ENCODE data around the gene SOX18.

SOX18 gene

GRCh38 chr20:64055396-64055892, 6.0 kb upstream of the SOX18 start:
- H3K9me3 ChIP-seq (replicated peaks in 1 of 11) = no peaks in the 10 kb centered on the region
- no peak overlapping the region for H3K4me3 ChIP-seq
- peaks cover 43 to 81% (median 76%) of the 10 kb centered on the region in 10 experiments for H3K4me1 ChIP-seq
- no peak for TF ChIP-seq Cebpa-rat (IDR thresholded peaks at IDR 0.05)
- no peaks in the 10 kb centered on the region for H3K36me3 ChIP-seq
- peaks cover 27 to 51% (median 40%) of the 10 kb centered on the region in 11 experiments for H3K27me3 ChIP-seq
- peak overlapping the region; percentile 46 to 92 (median 81) for H3K4me2 ChIP-seq
- H3K27ac ChIP-seq = peak overlapping the region in 2 of 11 experiments; percentile 29 to 30; a peak in 2 of 22 replicates
- H3K9ac ChIP-seq = peak overlapping the region in 8 of 11 experiments; percentile 2 to 36 (median 21); a peak in 5 of 22 replicates
- peaks cover 0 to 6% (median 0%) of the 10 kb centered on the region in 11 experiments; a peak in 4 of 22 replicates for H4K20me1 ChIP-seq

DNA sequence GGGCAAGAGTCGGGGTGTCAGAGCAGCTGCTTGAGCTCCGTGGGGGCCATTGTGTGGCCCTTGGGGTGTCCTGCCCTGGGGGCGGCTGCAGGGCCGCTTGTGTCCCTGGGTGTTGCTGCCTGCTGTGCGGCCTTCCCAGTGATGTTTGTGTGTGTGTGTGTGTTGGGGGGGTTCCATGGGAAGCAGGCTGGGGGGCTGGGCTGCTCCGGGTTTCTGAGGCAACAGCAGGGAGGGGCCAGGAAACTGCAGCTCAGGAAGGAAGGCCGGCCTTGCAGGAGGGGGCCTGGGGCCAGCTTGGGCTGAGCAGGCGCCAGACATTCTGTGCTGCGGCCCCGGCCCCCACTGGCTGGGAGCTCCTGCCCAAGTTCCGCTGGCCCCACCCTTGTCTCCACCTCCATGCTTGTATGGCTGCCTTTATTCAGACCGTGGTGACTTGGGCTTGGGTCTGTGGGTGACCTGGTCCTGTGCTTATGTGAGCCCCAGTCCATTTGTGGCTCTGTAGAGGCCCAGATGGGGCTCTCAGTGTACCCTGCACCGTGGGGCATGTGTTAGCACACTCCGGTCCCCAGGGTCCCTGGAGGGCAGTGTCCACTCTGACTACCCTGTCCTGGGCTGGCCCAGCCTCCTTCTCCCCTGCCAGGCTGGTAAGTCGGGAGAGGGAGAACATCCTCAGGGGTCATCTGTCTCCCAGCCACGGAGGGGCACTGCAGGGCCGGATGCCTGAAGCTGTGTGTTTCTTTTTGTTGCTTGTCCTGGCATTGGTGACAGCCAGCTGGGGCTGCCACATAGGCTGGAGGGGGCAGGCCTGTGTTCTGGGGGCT, 4.6 kb upstream of the SOX18 start:
- Histone ChIP-seq H3K4me3 (peak overlapping the region in 3 of 10 experiments; percentile 6 to 55 (median 39); a peak in 5 of 20 replicates), H3K36me3 (no peaks in the 10 kb centered on the region), H3K4me2 (peak overlapping the region; percentile 62 to 92 (median 81)), H3K9ac (peak overlapping the region; percentile 20 to 65 (median 42); a peak in 19 of 22 replicates), H3K27me3 (peaks cover 39 to 65% (median 53%) of the 10 kb centered on the region in 11 experiments), H3K4me1 (peaks cover 47 to 90% (median 84%) of the 10 kb centered on the region in 10 experiments), H3K9me3 (replicated peaks in 1 of 11) (no peaks in the 10 kb centered on the region), H3K27ac (peak overlapping the region in 5 of 11 experiments; percentile 35 to 65 (median 41); a peak in 10 of 22 replicates), H4K20me1 (peaks cover 0 to 13% (median 0%) of the 10 kb centered on the region in 11 experiments; a peak in 4 of 22 replicates)
- no peak for TF ChIP-seq Cebpa-rat (IDR thresholded peaks at IDR 0.05)

GRCh38 chr20:64052987-64053840, 3.8 kb upstream of the SOX18 start:
- peaks cover 45 to 92% (median 84%) of the 10 kb centered on the region in 10 experiments for H3K4me1 ChIP-seq
- H3K9me3 ChIP-seq (replicated peaks in 1 of 11) = no peaks in the 10 kb centered on the region
- H3K36me3 ChIP-seq = no peaks in the 10 kb centered on the region
- H3K4me2 ChIP-seq = peak overlapping the region; percentile 62 to 92 (median 81); a peak in 21 of 22 replicates
- peaks cover 47 to 74% (median 61%) of the 10 kb centered on the region in 11 experiments for H3K27me3 ChIP-seq
- peaks cover 0 to 17% (median 4%) of the 10 kb centered on the region in 11 experiments; a peak in 11 of 22 replicates for H4K20me1 ChIP-seq
- H3K27ac ChIP-seq = peak overlapping the region in 2 of 11 experiments; percentile 36 to 65; a peak in 4 of 22 replicates
- H3K4me3 ChIP-seq = peak overlapping the region in 1 of 10 experiments; percentile 55; a peak in 1 of 20 replicates
- H3K9ac ChIP-seq = peak overlapping the region in 8 of 11 experiments; percentile 20 to 65 (median 44); a peak in 10 of 22 replicates
- no peak for TF ChIP-seq Cebpa-rat (IDR thresholded peaks at IDR 0.05)

DNA sequence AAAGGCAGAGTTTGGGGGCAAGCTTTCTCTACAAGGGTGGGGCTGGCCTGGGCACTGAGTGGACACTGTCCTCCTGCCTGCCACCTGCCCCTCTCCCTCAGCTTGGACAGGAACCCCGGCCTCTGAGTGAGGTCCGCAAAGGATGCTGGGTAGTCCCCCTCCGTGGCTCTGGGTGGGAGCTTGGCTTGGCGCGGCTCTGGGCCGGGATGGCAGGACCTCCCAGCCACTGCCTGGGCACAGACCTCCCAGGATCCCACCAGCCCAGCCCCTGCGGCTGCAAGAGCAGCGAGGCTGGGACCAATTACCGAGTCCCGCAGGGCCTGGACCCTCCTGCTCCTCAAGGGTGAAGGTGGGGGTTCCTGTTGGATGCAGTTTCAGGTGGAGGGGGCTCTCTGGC, 2.9 kb upstream of the SOX18 start:
- Histone ChIP-seq H3K4me1 (peaks cover 36 to 89% (median 80%) of the 10 kb centered on the region in 10 experiments), H3K27ac (no peak overlapping the region), H3K9ac (0 out of 22 replicates have a peak overlapping the region, but pooled peaks of 1 of the 11 experiments have one; percentile 29), H3K36me3 (no peaks in the 10 kb centered on the region), H3K4me2 (peak overlapping the region in 6 of 11 experiments; percentile 81 to 98 (median 88); a peak in 9 of 22 replicates), H4K20me1 (peaks cover 0 to 25% (median 6%) of the 10 kb centered on the region in 11 experiments; a peak in 10 of 22 replicates), H3K4me3 (no peak overlapping the region), H3K9me3 (replicated peaks in 1 of 11) (no peaks in the 10 kb centered on the region), H3K27me3 (peaks cover 55 to 82% (median 70%) of the 10 kb centered on the region in 11 experiments)
- TF ChIP-seq Cebpa-rat (IDR thresholded peaks at IDR 0.05) = no peak

DNA sequence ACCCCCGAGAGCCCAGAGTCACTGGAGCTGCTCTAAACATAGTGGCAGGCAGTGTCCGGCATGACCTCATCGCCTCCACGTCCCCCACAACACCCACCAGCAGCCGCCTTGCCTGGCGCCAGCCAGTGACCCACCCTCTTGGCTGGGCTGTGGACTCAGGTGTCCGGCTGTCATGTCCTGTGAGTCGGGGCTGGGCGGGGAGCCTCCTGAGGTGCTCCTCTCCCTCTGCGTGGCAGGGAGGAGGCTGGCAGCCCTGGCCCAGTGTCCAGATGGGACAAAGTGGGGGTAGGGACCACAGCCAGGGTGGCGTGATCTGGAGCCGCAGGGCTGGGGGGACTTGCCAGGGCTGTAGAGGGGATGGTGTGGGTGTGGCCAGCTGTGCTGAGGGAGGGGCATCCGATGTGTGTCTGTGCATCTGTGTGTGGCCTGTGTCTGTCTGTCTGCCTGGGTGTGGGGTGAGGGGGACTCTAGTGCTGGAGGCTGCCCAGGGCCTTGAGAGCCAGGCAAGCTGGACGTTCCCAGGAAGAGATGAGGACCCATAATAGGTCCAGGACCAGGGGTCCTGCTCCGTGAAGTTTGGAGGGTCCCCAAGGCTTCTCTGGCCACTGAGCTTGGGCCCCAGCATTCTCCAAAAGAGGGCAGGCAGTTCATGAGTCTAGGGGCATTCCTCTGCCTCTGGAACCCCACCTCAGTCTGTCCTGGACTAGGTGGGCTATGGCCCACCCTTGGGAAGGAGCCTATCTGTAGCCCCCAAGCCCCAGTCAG, 2.3 kb upstream of the SOX18 start:
- no peak for TF ChIP-seq Cebpa-rat (IDR thresholded peaks at IDR 0.05)
- no peaks in the 10 kb centered on the region for H3K36me3 ChIP-seq
- peaks cover 0 to 31% (median 6%) of the 10 kb centered on the region in 11 experiments; a peak in 10 of 22 replicates for H4K20me1 ChIP-seq
- H3K4me2 ChIP-seq = peak overlapping the region in 8 of 11 experiments; percentile 4 to 98 (median 90); a peak in 15 of 22 replicates
- no peak overlapping the region for H3K27ac ChIP-seq
- no peak overlapping the region for H3K9ac ChIP-seq
- peaks cover 30 to 83% (median 75%) of the 10 kb centered on the region in 10 experiments for H3K4me1 ChIP-seq
- no peaks in the 10 kb centered on the region for H3K9me3 ChIP-seq (replicated peaks in 1 of 11)
- peaks cover 61 to 88% (median 76%) of the 10 kb centered on the region in 11 experiments for H3K27me3 ChIP-seq
- H3K4me3 ChIP-seq = no peak overlapping the region

- Histone ChIP-seq H3K4me3 (no peak overlapping the region), H3K9me3 (replicated peaks in 1 of 11) (no peaks in the 10 kb centered on the region), H3K4me2 (peak overlapping the region in 10 of 11 experiments; percentile 76 to 98 (median 89); a peak in 18 of 22 replicates), H3K36me3 (no peaks in the 10 kb centered on the region), H3K9ac (peak overlapping the region in 3 of 11 experiments; percentile 16 to 71 (median 61); a peak in 2 of 22 replicates), H3K4me1 (peaks cover 23 to 76% (median 68%) of the 10 kb centered on the region in 10 experiments), H4K20me1 (peaks cover 0 to 36% (median 6%) of the 10 kb centered on the region in 11 experiments; a peak in 10 of 22 replicates), H3K27ac (no peak overlapping the region), H3K27me3 (peaks cover 68 to 95% (median 83%) of the 10 kb centered on the region in 11 experiments)
- TF ChIP-seq Cebpa-rat (IDR thresholded peaks at IDR 0.05) = no peak
These were observed 1.6 kb upstream of the SOX18 start for GRCh38 chr20:64051033-64051452.

DNA sequence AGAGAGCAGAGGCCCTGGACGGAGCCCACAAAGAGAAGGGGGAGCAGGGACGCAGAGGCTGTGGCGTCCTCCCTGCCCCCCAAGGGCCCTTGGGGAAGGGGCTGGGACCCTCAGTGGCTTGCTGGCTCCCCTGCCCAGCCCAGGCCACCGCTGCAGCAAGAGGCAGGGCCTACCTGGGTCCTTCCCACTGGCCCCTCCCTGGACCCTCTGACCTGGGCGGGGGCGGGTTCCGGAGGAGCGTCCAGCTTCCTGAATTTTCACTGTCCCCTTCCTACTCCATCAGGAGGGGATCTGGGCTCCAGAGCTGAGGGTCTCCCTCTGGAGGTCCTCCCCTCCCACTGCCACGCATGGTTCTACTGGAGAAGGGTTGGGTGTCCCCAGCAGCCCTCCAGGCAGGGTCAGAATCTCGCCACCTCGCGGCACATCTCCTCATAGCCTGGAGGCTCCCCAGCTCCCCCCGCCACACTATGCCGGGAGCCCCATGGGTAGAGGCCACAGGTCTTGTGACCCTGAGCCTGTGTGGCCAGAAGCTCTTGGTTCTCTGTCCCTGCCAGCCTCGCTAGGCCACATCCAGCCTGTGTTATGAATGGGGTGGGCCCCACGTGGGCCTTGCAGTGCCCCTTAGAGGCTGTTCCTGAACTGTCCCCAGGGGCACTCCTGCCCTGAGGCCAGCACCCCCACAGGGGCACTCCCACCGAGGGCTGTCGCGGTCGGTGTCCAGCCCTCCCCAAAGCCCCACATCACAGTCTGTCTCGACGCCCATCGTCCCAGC, 1.0 kb upstream of the SOX18 start:
- H4K20me1 ChIP-seq = peaks cover 0 to 39% (median 6%) of the 10 kb centered on the region in 11 experiments; a peak in 11 of 22 replicates
- H3K4me2 ChIP-seq = peak overlapping the region; percentile 76 to 98 (median 86)
- H3K27me3 ChIP-seq = peaks cover 73 to 95% (median 89%) of the 10 kb centered on the region in 11 experiments
- H3K9me3 ChIP-seq (replicated peaks in 1 of 11) = no peaks in the 10 kb centered on the region
- H3K9ac ChIP-seq = peak overlapping the region in 7 of 11 experiments; percentile 35 to 71 (median 55); a peak in 11 of 22 replicates
- TF ChIP-seq Cebpa-rat (IDR thresholded peaks at IDR 0.05) = no peak
- peaks cover 19 to 76% (median 65%) of the 10 kb centered on the region in 10 experiments for H3K4me1 ChIP-seq
- H3K4me3 ChIP-seq = peak overlapping the region in 7 of 10 experiments; percentile 54 to 69 (median 61); a peak in 12 of 20 replicates
- no peaks in the 10 kb centered on the region for H3K36me3 ChIP-seq
- no peak overlapping the region for H3K27ac ChIP-seq

All from BLaER1 treated with 17β-estradiol and CSF1 and Interleukin-3, amounts not matched to agents 10 nM and 100 nM (cell line).